CD4-positive, alpha-beta T cell (primary cell): ENCODE results near the gene PPIL3. TPM values are rescaled to one million over a fixed set of nuclear protein-coding genes. Genes with fewer than 3 reads are reported as not detected.

ENCODE experiments used
- ATAC-seq: fragments of 200-7000 bp; cut with Tn5 transposase; one replicate; pipeline ENCODE4 v1.10.0; 2022; ENCODE audit warnings: mild to moderate bottlenecking; ENCODE audit not compliant: poor library complexity
- CTCF ChIA-PET: fragments of 350-600 bp; sonication (Branson Sonifier 250); formaldehyde crosslinking; loops from one replicate; lab custom pipeline; 2021; ENCODE audit warnings: antibody characterized with exemption, inconsistent platforms; lab: Charles Lee
- POLR2A ChIA-PET: fragments of 350-600 bp; sonication (Branson Sonifier 250); formaldehyde crosslinking; loops from one replicate; lab custom pipeline; 2021; ENCODE audit warnings: antibody characterized with exemption, inconsistent platforms; lab: Charles Lee
- DNase-seq, 14 experiments: peaks; one replicate each; pipeline ENCODE4 v3.0.0-alpha.2; 2013 to 2020; ENCODE audit warnings: mixed read lengths in 2 of 14
- H3K27ac ChIP-seq, 2 donors: one replicate each; pipeline versions ENCODE4 v1.5.1 to v1.7.0; 2013; ENCODE audit warnings: low read length in 2 of 2, low read depth in 1 of 2, mild to moderate bottlenecking in 1 of 2
- H3K27me3 ChIP-seq, 2 experiments: 1 replicate in 1 of 2; 2 replicates in 1 of 2; pipeline versions ENCODE4 v1.6.1 to v1.7.0; 2013; ENCODE audit warnings: low read length in 2 of 2, control low read depth in 1 of 2, mild to moderate bottlenecking in 1 of 2, moderate library complexity in 1 of 2; ENCODE audit not compliant: insufficient read depth in 2 of 2, control insufficient read depth in 1 of 2
- H3K36me3 ChIP-seq: one replicate; pipeline ENCODE4 v1.6.1; 2013; ENCODE audit warnings: low read length, control low read depth; ENCODE audit not compliant: insufficient read depth
- H3K4me1 ChIP-seq: one replicate; pipeline ENCODE4 v1.6.1; 2013; ENCODE audit warnings: low read length, control low read depth; ENCODE audit not compliant: insufficient read depth
- H3K4me3 ChIP-seq: one replicate; pipeline ENCODE4 v1.5.1; 2013; ENCODE audit warnings: mild to moderate bottlenecking, low read length, moderate library complexity
- H3K9me3 ChIP-seq, 2 experiments: 1 replicate in 1 of 2; 2 replicates in 1 of 2; pipeline versions ENCODE4 v1.6.1 to v1.7.0; 2013; ENCODE audit warnings: low read length in 2 of 2, mild to moderate bottlenecking in 2 of 2, control low read depth in 1 of 2, moderate library complexity in 1 of 2; ENCODE audit not compliant: control insufficient read depth in 1 of 2, insufficient read depth in 1 of 2
- H3K27ac Mint-ChIP-seq: one replicate; pipeline ENCODE4 v1.8.0; 2020; ENCODE audit warnings: mixed read lengths
- H3K27me3 Mint-ChIP-seq: one replicate; pipeline ENCODE4 v1.8.0; 2021; ENCODE audit warnings: mixed read lengths
- H3K36me3 Mint-ChIP-seq: one replicate; pipeline ENCODE4 v1.8.0; 2021; ENCODE audit warnings: low read depth, mixed read lengths
- H3K4me1 Mint-ChIP-seq: one replicate; pipeline ENCODE4 v1.8.0; 2021; ENCODE audit warnings: low read depth, mixed read lengths
- H3K4me3 Mint-ChIP-seq: one replicate; pipeline ENCODE4 v1.8.0; 2020; ENCODE audit warnings: mild to moderate bottlenecking, mixed read lengths
- H3K9me3 Mint-ChIP-seq: one replicate; pipeline ENCODE4 v1.8.0; 2020; ENCODE audit warnings: mixed read lengths
- CTCF ChIP-seq: fragments of 200-600 bp; IDR thresholded peaks from one replicate; pipeline ENCODE4 v1.8.0; 2022; ENCODE audit warnings: antibody characterized with exemption, mild to moderate bottlenecking
- intact Hi-C, 2 experiments: fragments of 100-400 bp; cut with DNase I in 1 of 2; cut with micrococcal nuclease in 1 of 2; formaldehyde crosslinking; loops; one replicate each; pipeline versions ENCODE4 v1.15.1 to v1.9.0; 2023 to 2025; cut with DNase I, micrococcal nuclease
- total RNA-seq, 174 experiments: library from RNA in 2 of 174; stranded (reverse) in 2 of 174; gene quantifications; one replicate each; pipeline ENCODE4 v1.2.3 and lab custom pipeline; 2021 to 2026

PPIL3 gene
- total RNA-seq, 2 experiments from 2014 or later: 23.1 to 29.8 TPM

- peak overlapping the region; percentile 20 for H3K4me3 Mint-ChIP-seq
- H3K9me3 Mint-ChIP-seq: no peaks in the 10 kb centered on the region
- no peak for ATAC-seq
- H3K4me1 ChIP-seq: no peaks in the 10 kb centered on the region
- ChIA-PET CTCF (interaction anchor here (1.0 to 1.9 kb wide), 3 partner anchors 8 to 137 kb away, joined by 5 to 6 read pairs (median 5); partner anchors contain the start of genes NIF3L1 and PPIL3), POLR2A (interaction anchor here (1.7 to 3.7 kb wide), 4 partner anchors 7 to 17 kb away, joined by 4 to 35 read pairs (median 24); partner anchors contain the start of gene CLK1)
- H3K4me3 ChIP-seq: no peak overlapping the region
- no peaks in the 10 kb centered on the region for H3K27me3 ChIP-seq
- H3K36me3 ChIP-seq: peaks cover 53% of the 10 kb centered on the region
- peaks cover 56% of the 10 kb centered on the region for H3K36me3 Mint-ChIP-seq
- peaks cover 21% of the 10 kb centered on the region for H3K4me1 Mint-ChIP-seq
- no peaks in the 10 kb centered on the region for H3K27me3 Mint-ChIP-seq
- intact Hi-C loops: loop anchor here in 1 of 2 experiments (5.0 kb wide), 1 partner anchor 37 kb away; the partner anchor contains the start of genes NIF3L1 and PPIL3
- no peak for TF ChIP-seq CTCF
- DNase-seq: no peak
- H3K9me3 ChIP-seq: no peaks in the 10 kb centered on the region
- no peak overlapping the region for H3K27ac ChIP-seq
- peak overlapping the region; percentile 65 for H3K27ac Mint-ChIP-seq
These were observed 38.2 kb downstream of the PPIL3 start for GRCh38 chr2:200850512-200851256.

GRCh38 chr2:200847939-200848338 is 40.9 kb downstream of the PPIL3 start:
- Mint-ChIP-seq H3K27ac (no peak overlapping the region), H3K9me3 (no peaks in the 10 kb centered on the region), H3K4me1 (peaks cover 13% of the 10 kb centered on the region), H3K4me3 (no peak overlapping the region), H3K27me3 (no peaks in the 10 kb centered on the region), H3K36me3 (peaks cover 28% of the 10 kb centered on the region)
- Histone ChIP-seq H3K36me3 (peaks cover 26% of the 10 kb centered on the region), H3K27ac (no peak overlapping the region), H3K4me1 (no peaks in the 10 kb centered on the region), H3K9me3 (no peaks in the 10 kb centered on the region), H3K27me3 (no peaks in the 10 kb centered on the region), H3K4me3 (no peak overlapping the region)
- ChIA-PET CTCF (no interaction called here), POLR2A (interaction anchor here (2.4 to 3.7 kb wide), 2 partner anchors 10 to 16 kb away, joined by 19 to 28 read pairs; partner anchors contain the start of gene CLK1)
- DNase-seq: no peak
- no peak for ATAC-seq
- intact Hi-C loops: no loop called here
- no peak for TF ChIP-seq CTCF

GRCh38 chr2:200847269-200847668 is 41.6 kb downstream of the PPIL3 start:
- Histone ChIP-seq H3K9me3 (no peaks in the 10 kb centered on the region), H3K27me3 (no peaks in the 10 kb centered on the region), H3K4me1 (no peaks in the 10 kb centered on the region), H3K4me3 (no peak overlapping the region), H3K36me3 (peaks cover 19% of the 10 kb centered on the region), H3K27ac (no peak overlapping the region)
- CTCF ChIA-PET: no interaction called here
- no peaks in the 10 kb centered on the region for H3K27me3 Mint-ChIP-seq
- intact Hi-C loops: no loop called here
- H3K27ac Mint-ChIP-seq: no peak overlapping the region
- H3K9me3 Mint-ChIP-seq: no peaks in the 10 kb centered on the region
- peaks cover 22% of the 10 kb centered on the region for H3K36me3 Mint-ChIP-seq
- H3K4me3 Mint-ChIP-seq: no peak overlapping the region
- POLR2A ChIA-PET: interaction anchor here (0.7 to 1.1 kb wide), 2 partner anchors 11 to 17 kb away, joined by 4 to 5 read pairs; partner anchors contain the start of gene CLK1
- TF ChIP-seq CTCF: no peak
- no peak for ATAC-seq
- no peak for DNase-seq
- peaks cover 6% of the 10 kb centered on the region for H3K4me1 Mint-ChIP-seq
